Lung (tissue), 12 donors: ENCODE measurements around the gene ZSWIM5. TPM values are rescaled to one million over a fixed set of nuclear protein-coding genes. Genes with fewer than 3 reads are reported as not detected.
"Not testable (repeated sequence)": the region's sequence is repeated elsewhere in the genome, so short reads cannot be mapped to it uniquely, and the experiment has no call there.

Experiments used
- ATAC-seq: fragments of 200-7000 bp; cut with Tn5 transposase; one replicate; pipeline ENCODE4 v1.9.1; 2020; ENCODE audit warnings: moderate number of reproducible peaks; ENCODE audit not compliant: insufficient read depth, low FRiP score
- DNase-seq, 3 donors: peaks; one replicate each; pipeline ENCODE4 v3.0.0-alpha.2; 2013 to 2017
- H3K27ac ChIP-seq, 2 donors: one replicate each; pipeline ENCODE4 v1.5.1; 2013; ENCODE audit warnings: mild to moderate bottlenecking in 2 of 2, moderate library complexity in 2 of 2, control low read depth in 1 of 2, inconsistent platforms in 1 of 2, low read depth in 1 of 2, low read length in 1 of 2
- H3K27me3 ChIP-seq, 3 donors: one replicate each; pipeline ENCODE4 v1.5.1; 2013; ENCODE audit warnings: low read length in 2 of 3; ENCODE audit not compliant: control insufficient read depth in 3 of 3, insufficient read depth in 3 of 3
- H3K36me3 ChIP-seq, 4 donors: one replicate each; pipeline ENCODE4 v1.5.1; 2013; ENCODE audit warnings: low read length in 4 of 4, mild to moderate bottlenecking in 1 of 4, moderate library complexity in 1 of 4; ENCODE audit not compliant: control insufficient read depth in 4 of 4, insufficient read depth in 4 of 4
- H3K4me1 ChIP-seq, 5 donors: one replicate each; pipeline ENCODE4 v1.5.1; 2013; ENCODE audit warnings: low read length in 5 of 5, mild to moderate bottlenecking in 2 of 5, moderate library complexity in 1 of 5; ENCODE audit not compliant: control insufficient read depth in 5 of 5, insufficient read depth in 5 of 5
- H3K4me3 ChIP-seq: one replicate; pipeline ENCODE4 v1.5.1; 2013; ENCODE audit warnings: mild to moderate bottlenecking, control low read depth, moderate library complexity
- H3K9ac ChIP-seq, 2 donors: one replicate each; pipeline ENCODE4 v1.5.1; 2013; ENCODE audit warnings: low read length in 2 of 2, control low read depth in 1 of 2; ENCODE audit not compliant: insufficient read depth in 1 of 2
- H3K9me3 ChIP-seq, 4 donors: one replicate each; pipeline ENCODE4 v1.5.1; 2013; ENCODE audit warnings: low read length in 3 of 4, mild to moderate bottlenecking in 1 of 4, moderate library complexity in 1 of 4; ENCODE audit not compliant: control insufficient read depth in 4 of 4, insufficient read depth in 3 of 4
- CTCF ChIP-seq: IDR thresholded peaks from 2 replicates; pipeline ENCODE4 v1.5.1; 2012; ENCODE audit warnings: mild to moderate bottlenecking; ENCODE audit errors: control extremely low read depth, extremely low read depth
- WGBS, 2 donors: extraction: QIAGEN DNeasy Blood & Tissue Kit; methylation state at CpG; one replicate each; pipeline ENCODE4 v1.1.7; 2013; 5-methylcytosine and 5-hydroxymethylcytosine counted together
- polyA plus RNA-seq, 2 donors: library from polyadenylated mRNA; stranded (reverse); fragments of 200-250 nt; gene quantifications; one replicate each; pipeline ENCODE4 v1.2.1, GENCODE V29; 2013
- total RNA-seq, 2 donors: library from RNA; depleted of rRNA in 1 of 2; stranded (reverse); fragments of >200 nt in 1 of 2; gene quantifications; one replicate each; pipeline ENCODE4 v1.2.1, GENCODE V29; 2014 to 2021
- donor health status: control.
- donor health status: control.
- donor health status: Bipolar disorder and iron deficiency.
- donor health status: healthy.
- donor health status: DM: yes; HTN: yes; CAD: no.

ZSWIM5 gene
- total and polyA plus RNA-seq, 4 donors, result 0.96 to 3.8 (median 2.1) TPM

GRCh38 chr1:45004281-45004920 is 202.0 kb downstream of the ZSWIM5 start:
- H3K27me3 ChIP-seq, result no peaks in the 10 kb centered on the region
- H3K9me3 ChIP-seq, result no peaks in the 10 kb centered on the region
- WGBS, 2 donors, result 90 to 93% methylated on average over 7 of the region's 7 CpGs
- peaks cover 0 to 2% (median 0%) of the 10 kb centered on the region in 5 donors for H3K4me1 ChIP-seq
- TF ChIP-seq CTCF, result no peak
- DNase-seq (no peak), ATAC-seq (no peak)
- H3K4me3 ChIP-seq, result no peak overlapping the region
- H3K36me3 ChIP-seq, result peaks cover 32 to 73% (median 42%) of the 10 kb centered on the region in 4 donors
- H3K27ac ChIP-seq, result no peak overlapping the region
- H3K9ac ChIP-seq, result no peak overlapping the region

GRCh38 chr1:45003741-45004140 is 202.7 kb downstream of the ZSWIM5 start:
- Histone ChIP-seq H3K9me3 (no peaks in the 10 kb centered on the region), H3K27me3 (no peaks in the 10 kb centered on the region), H3K9ac (no peak overlapping the region), H3K4me3 (no peak overlapping the region), H3K27ac (no peak overlapping the region), H3K4me1 (peaks cover 0 to 2% (median 0%) of the 10 kb centered on the region in 5 donors), H3K36me3 (peaks cover 25 to 66% (median 38%) of the 10 kb centered on the region in 4 donors)
- no peak for TF ChIP-seq CTCF
- no peak for DNase-seq
- WGBS, 2 donors, result 93% methylated on average over 14 of the region's 14 CpGs
- ATAC-seq, result no peak

- no peak overlapping the region for H3K4me3 ChIP-seq
- TF ChIP-seq CTCF, result no peak
- no peaks in the 10 kb centered on the region for H3K9me3 ChIP-seq
- H3K4me1 ChIP-seq, result peaks cover 0 to 2% (median 0%) of the 10 kb centered on the region in 5 donors
- 93 to 94% methylated on average over 17 of the region's 17 CpGs for WGBS, 2 donors
- no peaks in the 10 kb centered on the region for H3K27me3 ChIP-seq
- peaks cover 17 to 58% (median 31%) of the 10 kb centered on the region in 4 donors for H3K36me3 ChIP-seq
- H3K27ac ChIP-seq, result no peak overlapping the region
- DNase-seq (no peak), ATAC-seq (no peak)
- H3K9ac ChIP-seq, result no peak overlapping the region
Measured at GRCh38 chr1:45002650-45003645, 203.5 kb downstream of the ZSWIM5 start.

DNA sequence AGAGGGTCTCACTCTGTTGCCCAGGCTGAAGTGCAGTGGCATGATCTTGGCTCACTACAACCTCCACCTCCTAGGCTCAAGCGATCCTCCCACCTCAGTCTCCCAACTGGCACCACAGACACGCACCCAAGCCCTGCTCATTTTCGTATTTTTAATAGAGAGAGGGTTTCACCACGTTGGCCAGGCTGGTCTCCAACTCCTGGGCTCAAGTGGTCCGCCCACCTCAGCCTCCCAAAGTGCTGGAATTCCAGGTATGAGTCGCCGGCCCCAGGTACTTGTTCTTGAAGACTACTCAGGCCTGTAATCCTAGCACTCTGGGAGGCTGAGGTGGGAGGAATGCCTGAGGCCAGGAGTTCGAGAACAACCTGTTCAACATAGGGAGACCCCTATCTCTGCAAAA is 204.8 kb downstream of the ZSWIM5 start:
- ATAC-seq, DNase-seq, H3K4me1 ChIP-seq, H3K9ac ChIP-seq, H3K27me3 ChIP-seq, H3K9me3 ChIP-seq, H3K4me3 ChIP-seq: not testable (repeated sequence)
- Histone ChIP-seq H3K27ac (peak overlapping the region in 1 of 2 donors; percentile 6), H3K36me3 (peaks cover 7 to 45% (median 25%) of the 10 kb centered on the region in 4 donors)
- WGBS, 2 donors, result 84 to 92% methylated on average over 8 of the region's 8 CpGs
